ENCODE measurements around the gene TMEM222. TPM values are rescaled to one million over a fixed set of nuclear protein-coding genes. Genes with fewer than 3 reads are reported as not detected.

TMEM222 gene
- total RNA-seq, 1 experiment from 2014 or later = 55.5 TPM

DNA sequence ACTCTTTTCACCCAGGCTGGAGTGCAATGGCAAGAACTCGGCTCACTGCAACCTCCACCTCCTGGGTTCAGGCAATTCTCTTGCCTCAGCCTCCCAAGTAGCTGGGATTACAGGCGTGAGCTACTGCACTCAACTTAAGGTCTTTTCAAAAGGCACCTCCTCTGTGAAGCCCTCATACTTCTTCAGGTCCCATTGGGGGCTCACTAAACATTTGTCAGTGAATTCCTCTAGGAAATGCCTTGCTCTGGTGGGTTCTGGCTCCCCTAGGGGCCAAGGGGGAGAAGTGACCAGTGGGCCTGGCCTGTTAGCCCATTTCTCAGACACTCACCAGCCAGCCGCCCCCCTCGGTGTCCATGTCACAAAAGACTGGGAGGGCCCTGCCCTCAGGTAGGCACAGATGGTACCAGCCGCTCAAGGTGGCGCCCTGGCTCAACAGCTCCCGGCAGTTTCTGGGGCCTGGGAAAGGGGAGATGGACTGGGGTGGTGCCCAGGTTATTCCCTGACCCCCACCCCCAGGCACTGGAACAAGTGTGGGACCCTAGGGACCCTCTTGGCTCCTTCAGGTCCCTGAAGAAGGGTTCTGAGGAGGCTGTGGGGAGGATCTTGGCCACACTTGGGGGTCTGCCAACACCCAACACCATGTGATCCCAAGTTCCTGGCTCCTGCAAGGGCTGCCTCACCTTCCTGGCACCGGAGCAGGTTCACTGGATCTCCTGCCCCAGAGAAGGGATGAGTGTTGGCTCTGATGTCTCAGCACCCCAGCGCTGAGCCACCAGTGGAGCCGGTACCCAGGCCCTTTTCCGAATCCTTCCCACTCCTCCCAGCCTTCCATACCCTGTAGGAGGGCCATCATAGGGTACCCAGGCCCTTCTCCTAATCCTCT lies 51.1 kb downstream of the TMEM222 start:
- TF ChIP-seq EZH2 (IDR thresholded peaks at IDR 0.05; ENCODE audit: borderline replicate concordance, low read depth, low read length, poor library complexity, severe bottlenecking) = no peak
- TF ChIP-seq, protein P1, sequence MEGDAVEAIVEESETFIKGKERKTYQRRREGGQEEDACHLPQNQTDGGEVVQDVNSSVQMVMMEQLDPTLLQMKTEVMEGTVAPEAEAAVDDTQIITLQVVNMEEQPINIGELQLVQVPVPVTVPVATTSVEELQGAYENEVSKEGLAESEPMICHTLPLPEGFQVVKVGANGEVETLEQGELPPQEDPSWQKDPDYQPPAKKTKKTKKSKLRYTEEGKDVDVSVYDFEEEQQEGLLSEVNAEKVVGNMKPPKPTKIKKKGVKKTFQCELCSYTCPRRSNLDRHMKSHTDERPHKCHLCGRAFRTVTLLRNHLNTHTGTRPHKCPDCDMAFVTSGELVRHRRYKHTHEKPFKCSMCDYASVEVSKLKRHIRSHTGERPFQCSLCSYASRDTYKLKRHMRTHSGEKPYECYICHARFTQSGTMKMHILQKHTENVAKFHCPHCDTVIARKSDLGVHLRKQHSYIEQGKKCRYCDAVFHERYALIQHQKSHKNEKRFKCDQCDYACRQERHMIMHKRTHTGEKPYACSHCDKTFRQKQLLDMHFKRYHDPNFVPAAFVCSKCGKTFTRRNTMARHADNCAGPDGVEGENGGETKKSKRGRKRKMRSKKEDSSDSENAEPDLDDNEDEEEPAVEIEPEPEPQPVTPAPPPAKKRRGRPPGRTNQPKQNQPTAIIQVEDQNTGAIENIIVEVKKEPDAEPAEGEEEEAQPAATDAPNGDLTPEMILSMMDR (conservative IDR thresholded peaks at IDR 0.05; ENCODE audit: low read depth, low read length) = 0 out of 2 replicates have a peak, but pooled peaks have one; percentile 36
- H3K27ac ChIP-seq (ENCODE audit: low read depth, low read length, poor library complexity, severe bottlenecking) = no peak overlapping the region
- intact Hi-C loops (cut with micrococcal nuclease; ENCODE audit: unreplicated experiment) = no loop called here
- no peaks in the 10 kb centered on the region for H3K27me3 ChIP-seq (replicated peaks; ENCODE audit: insufficient read depth, low read depth, low read length, poor library complexity)
- ChIA-PET CTCF (interaction anchor here (0.7 kb wide), 2 partner anchors 17 to 66 kb away, joined by 8 to 12 read pairs; no protein-coding TSS in a partner anchor), POLR2A (ENCODE audit: low non-redundant PET) (no interaction called here)
- H3K9me3 ChIP-seq (ENCODE audit: low read depth, low read length, poor library complexity, severe bottlenecking) = no peaks in the 10 kb centered on the region
- no peak overlapping the region for H3K4me3 ChIP-seq (ENCODE audit: low read depth, low read length, poor library complexity, severe bottlenecking)
- no peaks in the 10 kb centered on the region for H3K4me1 ChIP-seq (ENCODE audit: insufficient read depth, low read length, poor library complexity, severe bottlenecking)
- H3K36me3 ChIP-seq (ENCODE audit: insufficient read depth, low read length, poor library complexity, severe bottlenecking) = no peaks in the 10 kb centered on the region
- BruUV-seq (replicated peaks) = no TSS peak
- DNase-seq (ENCODE audit: low spot score) = no peak

DNA sequence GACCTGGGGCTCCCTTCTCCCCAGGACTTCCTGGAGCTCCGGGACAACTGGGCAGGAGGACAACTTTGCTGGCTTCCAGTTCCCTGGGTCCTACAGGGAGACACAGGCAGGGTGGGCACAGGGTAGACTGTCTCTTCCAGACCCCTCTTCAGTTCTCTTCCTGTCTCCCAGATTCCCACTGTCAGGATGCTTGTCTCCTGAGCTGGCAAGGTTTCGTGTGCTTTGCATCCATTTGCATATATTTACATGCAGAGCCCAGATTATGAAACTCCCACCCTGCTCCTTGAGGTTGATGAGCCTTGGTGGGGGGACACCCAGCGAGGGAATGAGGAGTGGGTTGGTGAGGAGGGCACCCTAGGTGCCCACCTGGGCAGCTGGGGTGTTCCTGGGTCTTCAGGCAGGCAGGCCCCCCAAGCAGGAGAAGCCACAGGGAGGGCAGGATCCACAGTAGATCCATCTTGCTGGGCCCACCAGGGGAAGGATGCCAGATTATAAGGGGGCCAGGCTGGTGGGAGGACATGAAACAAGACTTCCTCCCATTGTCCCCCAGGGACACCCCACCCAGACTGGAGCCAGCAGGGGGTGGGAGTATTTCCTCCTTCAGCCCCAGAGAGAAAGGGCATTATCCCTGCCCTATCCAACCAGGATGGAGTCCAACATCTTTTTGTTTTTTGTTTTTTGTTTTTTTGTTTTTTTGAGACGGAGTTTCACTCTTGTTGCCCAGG lies 52.6 kb downstream of the TMEM222 start, which contains the start of gene FCN3:
TSS of gene FCN3 (minus strand) at position 463 of the 725 bp plus-strand sequence. CDS start at position 457, 6 bp downstream.
- Histone ChIP-seq H3K4me3 (ENCODE audit: low read depth, low read length, poor library complexity, severe bottlenecking) (no peak within 1 kb of the TSS), H3K27ac (ENCODE audit: low read depth, low read length, poor library complexity, severe bottlenecking) (no peak within 1 kb of the TSS), H3K27me3 (replicated peaks; ENCODE audit: insufficient read depth, low read depth, low read length, poor library complexity) (no peaks in the 10 kb centered on the region), H3K36me3 (ENCODE audit: insufficient read depth, low read length, poor library complexity, severe bottlenecking) (no peaks in the 10 kb centered on the region), H3K4me1 (ENCODE audit: insufficient read depth, low read length, poor library complexity, severe bottlenecking) (no peaks in the 10 kb centered on the region), H3K9me3 (ENCODE audit: low read depth, low read length, poor library complexity, severe bottlenecking) (no peaks in the 10 kb centered on the region)
- TF ChIP-seq, protein P1 (conservative IDR thresholded peaks at IDR 0.05; ENCODE audit: low read depth, low read length) = no peak
- no peak for TF ChIP-seq EZH2 (IDR thresholded peaks at IDR 0.05; ENCODE audit: borderline replicate concordance, low read depth, low read length, poor library complexity, severe bottlenecking)
- no TSS peak for BruUV-seq (replicated peaks)
- ChIA-PET POLR2A (ENCODE audit: low non-redundant PET) (interaction anchor here (0.6 kb wide), 1 partner anchor 67 kb away, joined by 16 read pairs; no protein-coding TSS in a partner anchor), CTCF (no interaction called here)
- no peak for DNase-seq (ENCODE audit: low spot score)
- intact Hi-C loops (cut with micrococcal nuclease; ENCODE audit: unreplicated experiment) = no loop called here

DNA sequence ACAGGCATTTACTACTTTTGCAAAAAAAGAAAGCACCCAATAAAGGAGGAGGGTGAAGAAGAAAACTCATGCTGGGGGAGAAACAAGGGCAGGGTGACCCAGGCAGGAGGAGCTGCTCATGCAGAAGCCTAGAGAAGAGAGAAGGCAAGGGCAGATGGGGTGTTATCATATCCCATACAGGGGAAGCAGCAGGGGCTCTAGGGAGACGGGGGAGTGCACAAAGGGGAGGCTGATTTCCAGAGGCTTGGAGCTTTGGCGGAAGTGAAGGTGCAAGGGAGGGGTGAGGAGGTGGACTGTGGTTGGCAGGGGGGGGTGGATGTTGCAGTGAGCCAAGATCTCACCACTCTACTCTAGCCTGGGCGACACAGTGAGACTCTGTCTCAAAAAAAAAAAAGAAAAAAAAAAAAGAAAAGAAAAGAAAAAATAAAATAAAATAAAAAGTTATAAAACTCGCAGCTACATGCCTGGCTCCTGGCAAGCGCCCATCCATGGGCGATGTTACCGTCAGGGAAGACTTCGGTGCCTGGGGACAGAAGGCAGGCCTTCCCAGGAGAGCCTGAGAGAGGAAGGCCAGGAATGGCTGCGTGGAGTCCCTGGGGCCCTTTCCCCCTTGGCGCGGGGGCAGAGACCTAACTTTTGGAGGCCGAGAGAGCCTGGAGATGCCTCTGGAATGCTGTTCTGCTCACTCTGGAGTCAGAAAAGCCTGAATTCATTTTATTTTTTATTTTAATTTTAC lies 56.0 kb downstream of the TMEM222 start:
- POLR2A ChIA-PET (ENCODE audit: low non-redundant PET) = no interaction called here
- intact Hi-C loops (cut with micrococcal nuclease; ENCODE audit: unreplicated experiment) = no loop called here
- H3K4me3 ChIP-seq (ENCODE audit: low read depth, low read length, poor library complexity, severe bottlenecking) = no peak overlapping the region

More for the DNA sequence above, 56.0 kb downstream of the TMEM222 start:
- no TSS peak for BruUV-seq (replicated peaks)
- no peak for DNase-seq (ENCODE audit: low spot score)
- no peak for TF ChIP-seq EZH2 (IDR thresholded peaks at IDR 0.05; ENCODE audit: borderline replicate concordance, low read depth, low read length, poor library complexity, severe bottlenecking)
- TF ChIP-seq, protein P1 (conservative IDR thresholded peaks at IDR 0.05; ENCODE audit: low read depth, low read length) = no peak
- no peak overlapping the region for H3K27ac ChIP-seq (ENCODE audit: low read depth, low read length, poor library complexity, severe bottlenecking)
- no peaks in the 10 kb centered on the region for H3K9me3 ChIP-seq (ENCODE audit: low read depth, low read length, poor library complexity, severe bottlenecking)
- H3K36me3 ChIP-seq (ENCODE audit: insufficient read depth, low read length, poor library complexity, severe bottlenecking) = no peaks in the 10 kb centered on the region
- H3K27me3 ChIP-seq (replicated peaks; ENCODE audit: insufficient read depth, low read depth, low read length, poor library complexity) = no peaks in the 10 kb centered on the region
- no peaks in the 10 kb centered on the region for H3K4me1 ChIP-seq (ENCODE audit: insufficient read depth, low read length, poor library complexity, severe bottlenecking)
- CTCF ChIA-PET = interaction anchor here (0.7 kb wide), 1 partner anchor 50 kb away, joined by 3 read pairs; no protein-coding TSS in a partner anchor

All from A673 (cell line).